SK-N-SH treated with all-trans-retinoic acid at 6 μM for 48 hours (cell line): ENCODE results near the gene CDC42.

Experiments used
- ATAC-seq: fragments of 200-7000 bp; cut with Tn5 transposase; 3 replicates; pipeline ENCODE4 v1.9.1; 2020; ENCODE audit warnings: mild to moderate bottlenecking, moderate library complexity
- ARNTL ChIP-seq: fragments of 450-650 bp; formaldehyde crosslinking; IDR thresholded peaks from 2 replicates; pipeline ENCODE4 v1.5.0; 2020; ENCODE audit warnings: low read depth, mild to moderate bottlenecking, moderate library complexity, borderline replicate concordance
- BACH2 ChIP-seq: fragments of 250-450 bp; sonication (Bioruptor Pico); IDR thresholded peaks from 2 replicates; pipeline ENCODE4 v1.9.0; 2021; ENCODE audit warnings: mild to moderate bottlenecking, borderline replicate concordance
- CSDC2 ChIP-seq: fragments of 250-450 bp; sonication (Bioruptor Pico); IDR thresholded peaks from 2 replicates; pipeline ENCODE4 v1.5.0; 2020; ENCODE audit warnings: mild to moderate bottlenecking, moderate library complexity
- ESRRG ChIP-seq: fragments of 250-450 bp; sonication (Bioruptor Pico); IDR thresholded peaks from 2 replicates; pipeline ENCODE4 v1.6.1; 2021; ENCODE audit warnings: mild to moderate bottlenecking
- GLIS3 ChIP-seq: fragments of 250-450 bp; sonication (Bioruptor Pico); IDR thresholded peaks from 2 replicates; pipeline ENCODE4 v1.5.0; 2020; ENCODE audit warnings: mild to moderate bottlenecking, moderate library complexity
- ISL1 ChIP-seq: fragments of 250-450 bp; sonication (Bioruptor Pico); IDR thresholded peaks from 2 replicates; pipeline ENCODE4 v2.1.2; 2022; ENCODE audit warnings: mild to moderate bottlenecking, moderate library complexity
- OSR1 ChIP-seq: fragments of 250-450 bp; sonication (Bioruptor Pico); IDR thresholded peaks from 2 replicates; pipeline ENCODE4 v1.8.0; 2022; ENCODE audit warnings: moderate library complexity, mild to moderate bottlenecking, inconsistent platforms
- PPARA ChIP-seq: fragments of 250-450 bp; sonication (Bioruptor Pico); IDR thresholded peaks from 2 replicates; pipeline ENCODE4 v1.5.0; 2020; ENCODE audit warnings: mild to moderate bottlenecking, borderline replicate concordance
- RARB ChIP-seq: fragments of 250-450 bp; sonication (Bioruptor Pico); IDR thresholded peaks from 2 replicates; pipeline ENCODE4 v1.8.0; 2021; ENCODE audit warnings: mild to moderate bottlenecking, moderate library complexity
- SNAI2 ChIP-seq: fragments of 250-450 bp; sonication (Bioruptor Pico); IDR thresholded peaks from 2 replicates; pipeline ENCODE4 v1.5.0; 2020; ENCODE audit warnings: mild to moderate bottlenecking, moderate library complexity
- TOX ChIP-seq: fragments of 250-450 bp; sonication (Bioruptor Pico); IDR thresholded peaks from 2 replicates; pipeline ENCODE4 v1.8.0; 2021; ENCODE audit warnings: mild to moderate bottlenecking, moderate library complexity, borderline replicate concordance
- ZC3H10 ChIP-seq: fragments of 250-450 bp; sonication (Bioruptor Pico); IDR thresholded peaks from 2 replicates; pipeline ENCODE4 v1.5.1; 2021; ENCODE audit warnings: mild to moderate bottlenecking, moderate library complexity
- ZFP3 ChIP-seq: fragments of 250-450 bp; sonication (Bioruptor Pico); IDR thresholded peaks from 2 replicates; pipeline ENCODE4 v1.5.0; 2020; ENCODE audit warnings: mild to moderate bottlenecking, moderate library complexity
- ZFP30 ChIP-seq: fragments of 450-650 bp; formaldehyde crosslinking; IDR thresholded peaks from 2 replicates; pipeline ENCODE4 v1.5.0; 2022; ENCODE audit warnings: mild to moderate bottlenecking, moderate library complexity
- ZNF565 ChIP-seq: fragments of 450-650 bp; formaldehyde crosslinking; conservative IDR thresholded peaks from 2 replicates; pipeline ENCODE4 v1.5.0; 2020; ENCODE audit warnings: low read depth, mild to moderate bottlenecking, moderate library complexity
- ZNF70 ChIP-seq: fragments of 450-650 bp; formaldehyde crosslinking; IDR thresholded peaks from 2 replicates; pipeline ENCODE4 v1.5.0; 2020; ENCODE audit warnings: mild to moderate bottlenecking, moderate library complexity
- ZNF8 ChIP-seq: fragments of 450-650 bp; formaldehyde crosslinking; IDR thresholded peaks from 2 replicates; pipeline ENCODE4 v1.5.0; 2020; ENCODE audit warnings: mild to moderate bottlenecking, moderate library complexity
- TF ChIP-seq, protein P1 (sequence below): fragments of 250-450 bp; sonication (Bioruptor Pico); IDR thresholded peaks from 2 replicates; pipeline ENCODE4 v1.5.0; 2020; ENCODE audit warnings: mild to moderate bottlenecking, moderate library complexity
- TF ChIP-seq, protein P2 (sequence below): fragments of 250-450 bp; sonication (Bioruptor Pico); IDR thresholded peaks from 2 replicates; pipeline ENCODE4 v1.5.1; 2021; ENCODE audit warnings: mild to moderate bottlenecking, moderate library complexity
- TF ChIP-seq, protein P3 (sequence below): fragments of 250-450 bp; sonication (Bioruptor Pico); IDR thresholded peaks from 2 replicates; pipeline ENCODE4 v1.8.0; 2020; ENCODE audit warnings: mild to moderate bottlenecking, moderate library complexity, borderline replicate concordance
- TF ChIP-seq, protein P4 (sequence below): fragments of 250-450 bp; sonication (Bioruptor Pico); IDR thresholded peaks from 2 replicates; pipeline ENCODE4 v1.5.1; 2020; ENCODE audit warnings: low read depth, mild to moderate bottlenecking, moderate library complexity

CDC42 gene

DNA sequence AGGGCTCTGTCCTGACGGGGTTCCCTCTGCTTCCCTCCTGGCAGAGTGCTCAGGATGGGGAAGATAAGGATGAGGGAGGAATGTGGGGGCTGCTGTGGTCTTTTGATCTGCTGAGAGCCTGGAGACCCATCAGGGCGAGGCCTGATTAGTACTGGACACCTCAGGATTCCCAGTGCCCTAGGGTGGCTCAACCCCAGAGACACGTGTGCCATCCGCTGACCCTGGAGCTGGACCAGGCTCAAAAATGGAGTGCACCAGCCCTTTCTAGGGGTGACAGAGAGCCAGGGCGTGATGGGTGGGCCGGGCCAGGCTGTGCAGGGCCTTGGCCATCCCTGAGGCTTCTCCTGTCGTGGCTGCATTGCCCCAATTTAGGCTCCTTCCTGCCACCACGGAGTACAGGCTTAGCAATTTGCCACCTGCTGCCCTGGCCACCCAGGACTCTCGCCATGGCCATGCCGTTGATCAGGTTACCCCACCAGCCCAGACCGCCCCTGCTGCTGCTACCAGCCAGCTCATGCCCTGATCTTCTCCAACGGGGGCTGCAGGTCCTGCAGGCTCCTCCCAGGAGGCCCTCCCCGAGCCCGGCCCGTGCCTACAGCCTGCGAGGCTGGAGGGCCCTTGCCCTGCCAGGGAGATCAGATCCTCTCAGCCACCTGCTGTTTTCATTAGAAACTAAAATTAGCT lies 80.9 kb downstream of the CDC42 start:
- TF ChIP-seq OSR1 (CRISPR knock-in tag) = no peak
- TF ChIP-seq ZNF70 (CRISPR knock-in tag) = no peak
- ATAC-seq = no peak

DNA sequence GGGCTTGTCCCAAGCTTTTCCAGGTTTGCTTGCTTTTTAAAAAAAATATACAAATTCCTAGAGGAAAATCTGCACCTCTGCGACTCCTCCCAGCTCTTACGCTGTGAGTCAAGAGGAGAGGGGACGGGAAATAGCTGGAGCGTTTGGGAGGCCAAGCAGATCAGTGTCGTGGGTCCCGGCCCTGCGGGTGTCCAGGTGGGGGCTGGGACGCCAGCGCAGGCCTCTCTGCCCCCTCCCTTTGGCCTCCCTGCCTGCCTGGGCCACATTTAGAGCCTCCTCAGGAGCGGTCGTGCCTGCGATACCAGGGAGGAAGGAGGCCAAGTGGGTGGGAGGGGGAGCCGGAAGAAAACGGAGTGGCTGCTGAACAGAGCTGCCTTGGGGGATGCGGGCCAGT lies 81.4 kb downstream of the CDC42 start:
- ATAC-seq = no peak

DNA sequence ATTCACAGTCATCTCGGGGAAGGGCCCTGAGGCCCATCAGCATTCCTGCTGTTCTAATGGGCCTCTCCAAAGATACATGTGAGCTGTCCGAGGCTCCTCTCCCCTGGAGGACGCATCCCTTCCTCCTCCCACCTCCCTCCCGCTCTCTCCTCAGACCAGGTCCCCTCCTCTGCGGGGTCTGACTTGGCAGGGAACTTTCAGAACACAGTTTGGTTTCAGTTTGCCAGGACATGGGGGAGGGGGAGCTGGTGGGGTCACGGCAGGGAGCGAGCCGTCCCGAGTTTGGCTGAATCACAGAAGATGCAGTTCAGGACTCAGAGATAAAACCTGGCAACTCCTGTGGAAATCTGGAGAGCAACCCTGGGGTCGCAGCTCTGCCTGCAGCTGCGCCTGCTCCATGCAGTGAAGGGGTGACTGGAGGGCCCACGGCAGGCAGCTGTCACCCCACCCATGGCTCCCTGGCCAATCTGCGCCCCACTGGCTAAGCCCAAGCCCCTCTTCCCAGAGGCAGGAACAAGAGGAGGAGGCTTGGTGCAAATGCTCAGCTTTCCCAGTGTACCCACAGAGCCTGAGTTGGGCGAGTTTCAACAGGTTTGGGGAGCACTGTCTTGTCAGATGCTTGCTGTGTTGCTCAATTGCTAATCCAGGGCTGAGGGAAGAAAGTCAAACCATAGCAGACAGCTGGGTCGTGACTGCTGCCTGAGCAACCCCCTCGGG lies 84.7 kb downstream of the CDC42 start:
- ATAC-seq = no peak
- TF ChIP-seq, protein P1, sequence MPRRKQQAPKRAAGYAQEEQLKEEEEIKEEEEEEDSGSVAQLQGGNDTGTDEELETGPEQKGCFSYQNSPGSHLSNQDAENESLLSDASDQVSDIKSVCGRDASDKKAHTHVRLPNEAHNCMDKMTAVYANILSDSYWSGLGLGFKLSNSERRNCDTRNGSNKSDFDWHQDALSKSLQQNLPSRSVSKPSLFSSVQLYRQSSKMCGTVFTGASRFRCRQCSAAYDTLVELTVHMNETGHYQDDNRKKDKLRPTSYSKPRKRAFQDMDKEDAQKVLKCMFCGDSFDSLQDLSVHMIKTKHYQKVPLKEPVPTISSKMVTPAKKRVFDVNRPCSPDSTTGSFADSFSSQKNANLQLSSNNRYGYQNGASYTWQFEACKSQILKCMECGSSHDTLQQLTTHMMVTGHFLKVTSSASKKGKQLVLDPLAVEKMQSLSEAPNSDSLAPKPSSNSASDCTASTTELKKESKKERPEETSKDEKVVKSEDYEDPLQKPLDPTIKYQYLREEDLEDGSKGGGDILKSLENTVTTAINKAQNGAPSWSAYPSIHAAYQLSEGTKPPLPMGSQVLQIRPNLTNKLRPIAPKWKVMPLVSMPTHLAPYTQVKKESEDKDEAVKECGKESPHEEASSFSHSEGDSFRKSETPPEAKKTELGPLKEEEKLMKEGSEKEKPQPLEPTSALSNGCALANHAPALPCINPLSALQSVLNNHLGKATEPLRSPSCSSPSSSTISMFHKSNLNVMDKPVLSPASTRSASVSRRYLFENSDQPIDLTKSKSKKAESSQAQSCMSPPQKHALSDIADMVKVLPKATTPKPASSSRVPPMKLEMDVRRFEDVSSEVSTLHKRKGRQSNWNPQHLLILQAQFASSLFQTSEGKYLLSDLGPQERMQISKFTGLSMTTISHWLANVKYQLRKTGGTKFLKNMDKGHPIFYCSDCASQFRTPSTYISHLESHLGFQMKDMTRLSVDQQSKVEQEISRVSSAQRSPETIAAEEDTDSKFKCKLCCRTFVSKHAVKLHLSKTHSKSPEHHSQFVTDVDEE = no peak
- TF ChIP-seq CSDC2 (CRISPR knock-in tag) = no peak
- TF ChIP-seq ZNF70 (CRISPR knock-in tag) = no peak
- TF ChIP-seq ZNF8 (CRISPR knock-in tag) = no peak
- TF ChIP-seq, protein P2, sequence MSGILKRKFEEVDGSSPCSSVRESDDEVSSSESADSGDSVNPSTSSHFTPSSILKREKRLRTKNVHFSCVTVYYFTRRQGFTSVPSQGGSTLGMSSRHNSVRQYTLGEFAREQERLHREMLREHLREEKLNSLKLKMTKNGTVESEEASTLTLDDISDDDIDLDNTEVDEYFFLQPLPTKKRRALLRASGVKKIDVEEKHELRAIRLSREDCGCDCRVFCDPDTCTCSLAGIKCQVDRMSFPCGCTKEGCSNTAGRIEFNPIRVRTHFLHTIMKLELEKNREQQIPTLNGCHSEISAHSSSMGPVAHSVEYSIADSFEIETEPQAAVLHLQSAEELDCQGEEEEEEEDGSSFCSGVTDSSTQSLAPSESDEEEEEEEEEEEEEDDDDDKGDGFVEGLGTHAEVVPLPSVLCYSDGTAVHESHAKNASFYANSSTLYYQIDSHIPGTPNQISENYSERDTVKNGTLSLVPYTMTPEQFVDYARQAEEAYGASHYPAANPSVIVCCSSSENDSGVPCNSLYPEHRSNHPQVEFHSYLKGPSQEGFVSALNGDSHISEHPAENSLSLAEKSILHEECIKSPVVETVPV (CRISPR knock-in tag) = no peak
- no peak for TF ChIP-seq ISL1 (CRISPR knock-in tag)
- no peak for TF ChIP-seq ESRRG
- no peak for TF ChIP-seq TOX (CRISPR knock-in tag)
- TF ChIP-seq ARNTL (CRISPR knock-in tag) = no peak
- no peak for TF ChIP-seq ZFP30 (CRISPR knock-in tag)
- no peak for TF ChIP-seq RARB (CRISPR knock-in tag)
- TF ChIP-seq OSR1 (CRISPR knock-in tag) = no peak

More for the DNA sequence above, 81.4 kb downstream of the CDC42 start:
- TF ChIP-seq ISL1 (CRISPR knock-in tag) (no peak), GLIS3 (CRISPR knock-in tag) (no peak), ZFP3 (CRISPR knock-in tag) (no peak), ZNF8 (CRISPR knock-in tag) (no peak), TOX (CRISPR knock-in tag) (no peak), ZNF70 (CRISPR knock-in tag) (no peak), PPARA (CRISPR knock-in tag) (no peak), RARB (CRISPR knock-in tag) (no peak), ESRRG (no peak), ZC3H10 (CRISPR knock-in tag) (no peak), ZNF565 (CRISPR knock-in tag) (no peak), SNAI2 (CRISPR knock-in tag) (no peak), ZFP30 (CRISPR knock-in tag) (no peak), BACH2 (CRISPR knock-in tag) (no peak), OSR1 (CRISPR knock-in tag) (no peak), ARNTL (CRISPR knock-in tag) (no peak)
- TF ChIP-seq, protein P3, sequence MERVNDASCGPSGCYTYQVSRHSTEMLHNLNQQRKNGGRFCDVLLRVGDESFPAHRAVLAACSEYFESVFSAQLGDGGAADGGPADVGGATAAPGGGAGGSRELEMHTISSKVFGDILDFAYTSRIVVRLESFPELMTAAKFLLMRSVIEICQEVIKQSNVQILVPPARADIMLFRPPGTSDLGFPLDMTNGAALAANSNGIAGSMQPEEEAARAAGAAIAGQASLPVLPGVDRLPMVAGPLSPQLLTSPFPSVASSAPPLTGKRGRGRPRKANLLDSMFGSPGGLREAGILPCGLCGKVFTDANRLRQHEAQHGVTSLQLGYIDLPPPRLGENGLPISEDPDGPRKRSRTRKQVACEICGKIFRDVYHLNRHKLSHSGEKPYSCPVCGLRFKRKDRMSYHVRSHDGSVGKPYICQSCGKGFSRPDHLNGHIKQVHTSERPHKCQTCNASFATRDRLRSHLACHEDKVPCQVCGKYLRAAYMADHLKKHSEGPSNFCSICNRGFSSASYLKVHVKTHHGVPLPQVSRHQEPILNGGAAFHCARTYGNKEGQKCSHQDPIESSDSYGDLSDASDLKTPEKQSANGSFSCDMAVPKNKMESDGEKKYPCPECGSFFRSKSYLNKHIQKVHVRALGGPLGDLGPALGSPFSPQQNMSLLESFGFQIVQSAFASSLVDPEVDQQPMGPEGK (CRISPR knock-in tag) = no peak
- TF ChIP-seq, protein P1 = no peak
- TF ChIP-seq, protein P2 (CRISPR knock-in tag) = no peak
- TF ChIP-seq, protein P4, sequence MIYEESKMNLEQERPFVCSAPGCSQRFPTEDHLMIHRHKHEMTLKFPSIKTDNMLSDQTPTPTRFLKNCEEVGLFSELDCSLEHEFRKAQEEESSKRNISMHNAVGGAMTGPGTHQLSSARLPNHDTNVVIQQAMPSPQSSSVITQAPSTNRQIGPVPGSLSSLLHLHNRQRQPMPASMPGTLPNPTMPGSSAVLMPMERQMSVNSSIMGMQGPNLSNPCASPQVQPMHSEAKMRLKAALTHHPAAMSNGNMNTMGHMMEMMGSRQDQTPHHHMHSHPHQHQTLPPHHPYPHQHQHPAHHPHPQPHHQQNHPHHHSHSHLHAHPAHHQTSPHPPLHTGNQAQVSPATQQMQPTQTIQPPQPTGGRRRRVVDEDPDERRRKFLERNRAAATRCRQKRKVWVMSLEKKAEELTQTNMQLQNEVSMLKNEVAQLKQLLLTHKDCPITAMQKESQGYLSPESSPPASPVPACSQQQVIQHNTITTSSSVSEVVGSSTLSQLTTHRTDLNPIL (CRISPR knock-in tag) = no peak
